Common myeloid progenitor, CD34-positive (primary cell): ENCODE data around the gene BMPER.

ENCODE experiments used
- CTCF ChIA-PET: fragments of 350-600 bp; sonication (Branson Sonifier 250); formaldehyde crosslinking; loops from one replicate; lab custom pipeline; 2021; ENCODE audit warnings: antibody characterized with exemption; lab: Charles Lee
- POLR2A ChIA-PET: fragments of 350-600 bp; sonication (Branson Sonifier 250); formaldehyde crosslinking; loops from one replicate; lab custom pipeline; 2021; ENCODE audit warnings: antibody characterized with exemption; lab: Charles Lee
- DNase-seq, 3 donors: peaks; one replicate each; pipeline versions ENCODE4 v3.0.0 to v3.0.0-alpha.2; 2013
- H3K27ac ChIP-seq, 2 experiments: 1 replicate in 1 of 2; 2 replicates in 1 of 2; pipeline ENCODE4 v1.7.0; 2013; ENCODE audit warnings: inconsistent platforms in 2 of 2, low read length in 2 of 2, mild to moderate bottlenecking in 2 of 2, low read depth in 1 of 2, moderate library complexity in 1 of 2; ENCODE audit not compliant: severe bottlenecking in 2 of 2, insufficient read depth in 1 of 2, poor library complexity in 1 of 2
- H3K27me3 ChIP-seq, 5 experiments: replicated peaks in 2 of 5; 1 replicate in 3 of 5; 2 replicates in 2 of 5; pipeline versions ENCODE4 v1.6.1 to v1.7.0; 2013; ENCODE audit warnings: low read length in 4 of 5, mild to moderate bottlenecking in 2 of 5, moderate library complexity in 2 of 5, inconsistent platforms in 1 of 5; ENCODE audit not compliant: insufficient read depth in 5 of 5, control insufficient read depth in 4 of 5
- H3K36me3 ChIP-seq, 4 experiments: 1 replicate in 2 of 4; 2 replicates in 2 of 4; pipeline versions ENCODE4 v1.6.1 to v1.7.0; 2013; ENCODE audit warnings: low read length in 3 of 4, control low read depth in 1 of 4, mild to moderate bottlenecking in 1 of 4; ENCODE audit not compliant: control insufficient read depth in 4 of 4, insufficient read depth in 4 of 4
- H3K4me1 ChIP-seq, 4 experiments: 1 replicate in 3 of 4; 2 replicates in 1 of 4; pipeline versions ENCODE4 v1.6.1 to v1.7.1; 2013; ENCODE audit warnings: low read length in 3 of 4, mild to moderate bottlenecking in 3 of 4, control low read depth in 1 of 4, inconsistent platforms in 1 of 4, moderate library complexity in 1 of 4; ENCODE audit not compliant: control insufficient read depth in 4 of 4, insufficient read depth in 4 of 4; ENCODE audit errors: control extremely low read depth in 1 of 4
- H3K4me3 ChIP-seq, 7 experiments: 1 replicate in 4 of 7; 2 replicates in 3 of 7; pipeline versions ENCODE4 v1.5.1 to v1.7.0; 2013; ENCODE audit warnings: mild to moderate bottlenecking in 7 of 7, low read length in 6 of 7, moderate library complexity in 6 of 7, inconsistent platforms in 2 of 7, low read depth in 2 of 7, control low read depth in 1 of 7; ENCODE audit not compliant: insufficient read depth in 4 of 7, control insufficient read depth in 1 of 7; ENCODE audit errors: extremely low read depth in 1 of 7
- H3K9me3 ChIP-seq, 5 experiments: 1 replicate in 4 of 5; 2 replicates in 1 of 5; pipeline versions ENCODE4 v1.6.1 to v1.7.1; 2013; ENCODE audit warnings: low read length in 4 of 5, mild to moderate bottlenecking in 2 of 5, inconsistent platforms in 1 of 5, low read depth in 1 of 5, moderate library complexity in 1 of 5; ENCODE audit not compliant: control insufficient read depth in 4 of 5, insufficient read depth in 2 of 5; ENCODE audit errors: control extremely low read depth in 1 of 5
- WGBS: methylation state at CpG from one replicate; pipeline ENCODE4 v1.1.5; 2013; ENCODE audit not compliant: insufficient coverage; 5-methylcytosine and 5-hydroxymethylcytosine counted together

The BMPER gene

DNA sequence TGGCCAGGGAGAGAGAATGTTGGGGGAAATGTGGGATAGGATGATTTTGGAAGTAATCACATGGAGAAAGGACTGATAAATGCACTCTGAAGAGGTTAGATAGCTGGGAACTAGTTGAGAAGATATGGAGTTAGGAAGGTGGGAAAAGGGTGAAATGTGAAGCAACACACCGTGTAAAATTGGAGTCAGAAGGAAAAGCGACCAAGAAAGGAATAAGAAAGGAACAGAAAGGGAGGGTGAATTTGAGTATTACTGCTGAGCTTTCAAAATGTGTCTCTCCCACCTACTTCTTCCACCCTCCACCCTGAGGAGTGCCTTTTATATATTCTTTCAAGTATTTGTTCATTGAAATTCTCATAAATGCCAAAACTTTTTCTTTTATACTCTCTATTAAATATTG, 171.8 kb downstream of the BMPER start:
- no peaks in the 10 kb centered on the region for H3K9me3 ChIP-seq
- ChIA-PET CTCF (no interaction called here), POLR2A (no interaction called here)
- no peak for DNase-seq
- H3K27me3 ChIP-seq = no peaks in the 10 kb centered on the region
- no peak overlapping the region for H3K4me3 ChIP-seq
- no peaks in the 10 kb centered on the region for H3K4me1 ChIP-seq
- H3K36me3 ChIP-seq = no peaks in the 10 kb centered on the region
- WGBS = no CpG with 5 or more reads among the region's 2 CpGs
- H3K27ac ChIP-seq = no peak overlapping the region

DNA sequence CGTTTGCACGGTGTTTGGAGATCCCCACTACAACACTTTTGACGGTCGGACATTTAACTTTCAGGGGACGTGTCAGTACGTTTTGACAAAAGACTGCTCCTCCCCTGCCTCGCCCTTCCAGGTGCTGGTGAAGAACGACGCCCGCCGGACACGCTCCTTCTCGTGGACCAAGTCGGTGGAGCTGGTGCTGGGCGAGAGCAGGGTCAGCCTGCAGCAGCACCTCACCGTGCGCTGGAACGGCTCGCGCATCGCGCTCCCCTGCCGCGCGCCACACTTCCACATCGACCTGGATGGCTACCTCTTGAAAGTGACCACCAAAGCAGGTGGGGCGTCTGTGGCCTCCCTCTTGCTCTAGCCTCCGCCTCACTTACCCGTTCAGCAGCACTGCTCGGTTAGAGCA, 173.5 kb downstream of the BMPER start:
- Histone ChIP-seq H3K27ac (no peak overlapping the region), H3K9me3 (no peaks in the 10 kb centered on the region), H3K4me3 (no peak overlapping the region), H3K27me3 (no peaks in the 10 kb centered on the region), H3K4me1 (no peaks in the 10 kb centered on the region), H3K36me3 (no peaks in the 10 kb centered on the region)
- CTCF ChIA-PET = no interaction called here
- no peak for DNase-seq
- WGBS = 84% methylated on average over 29 of the region's 30 CpGs
- POLR2A ChIA-PET = no interaction called here

DNA sequence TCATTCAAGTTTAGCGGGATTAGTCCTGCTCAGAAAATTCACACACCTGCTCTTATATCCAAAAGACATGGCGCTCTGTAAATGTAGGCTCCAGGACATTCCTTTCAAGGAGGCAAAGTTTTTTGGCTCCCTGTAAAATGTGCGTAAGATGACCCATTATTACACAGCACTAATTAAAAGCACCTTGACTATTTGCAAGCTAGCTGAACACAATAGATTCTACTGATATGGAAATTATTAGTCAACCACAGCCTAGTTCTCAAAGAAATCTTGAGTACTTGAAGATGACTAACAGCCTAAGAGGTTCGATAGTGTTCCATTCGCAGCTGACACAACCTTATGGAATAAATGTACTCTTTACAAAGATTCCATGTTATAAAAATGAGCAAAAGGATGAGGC, 175.2 kb downstream of the BMPER start:
- no peaks in the 10 kb centered on the region for H3K9me3 ChIP-seq
- H3K4me3 ChIP-seq = no peak overlapping the region
- H3K4me1 ChIP-seq = no peaks in the 10 kb centered on the region
- H3K36me3 ChIP-seq = no peaks in the 10 kb centered on the region
- H3K27ac ChIP-seq = no peak overlapping the region
- CTCF ChIA-PET = no interaction called here
- WGBS = 100% methylated on average over 1 of the region's 5 CpGs
- POLR2A ChIA-PET = no interaction called here
- H3K27me3 ChIP-seq = no peaks in the 10 kb centered on the region
- DNase-seq = no peak

DNA sequence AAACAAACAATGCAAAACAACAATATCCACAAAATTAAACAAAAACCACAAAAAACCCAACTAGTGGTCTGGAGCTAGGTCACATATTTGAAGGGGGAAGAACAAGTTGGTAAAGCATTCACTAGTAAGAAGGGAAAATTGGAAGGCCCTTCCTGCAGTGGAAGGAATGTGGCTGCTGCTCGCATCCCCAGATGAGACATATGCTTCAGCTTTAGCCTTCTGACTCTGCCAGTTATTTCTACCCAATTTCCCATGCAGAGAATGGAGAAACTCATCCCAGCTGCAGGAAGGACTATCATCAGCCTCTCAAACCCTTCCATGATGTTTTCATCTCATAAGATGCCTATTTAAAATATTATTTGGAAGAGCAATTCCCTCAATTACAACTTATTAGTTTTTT, 176.6 kb downstream of the BMPER start:
- no peaks in the 10 kb centered on the region for H3K36me3 ChIP-seq
- no peaks in the 10 kb centered on the region for H3K9me3 ChIP-seq
- POLR2A ChIA-PET = no interaction called here
- H3K4me3 ChIP-seq = no peak overlapping the region
- no peak for DNase-seq
- no peak overlapping the region for H3K27ac ChIP-seq
- H3K4me1 ChIP-seq = no peaks in the 10 kb centered on the region
- WGBS = 100% methylated on average over 1 of the region's 1 CpG
- H3K27me3 ChIP-seq = no peaks in the 10 kb centered on the region
- CTCF ChIA-PET = no interaction called here

DNA sequence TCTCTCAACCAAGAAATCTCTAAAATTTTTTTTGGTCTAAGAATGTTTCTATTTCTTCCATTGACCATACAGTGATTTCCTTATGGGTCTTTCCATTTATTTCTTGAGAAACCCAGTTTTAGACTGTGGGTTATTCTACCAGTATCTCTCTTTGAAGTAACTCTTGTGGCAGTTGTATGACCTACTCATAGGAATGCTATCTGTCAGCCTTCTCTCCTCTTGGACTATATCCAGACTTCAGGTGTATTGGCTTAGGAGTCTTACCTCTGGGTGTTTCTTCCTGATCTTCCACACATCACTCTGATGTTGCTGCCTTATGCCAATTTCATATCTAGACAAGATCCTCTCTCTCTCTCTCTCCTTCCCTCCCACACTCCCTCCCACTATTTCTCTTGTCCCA, 178.1 kb downstream of the BMPER start:
- CTCF ChIA-PET = no interaction called here

DNA sequence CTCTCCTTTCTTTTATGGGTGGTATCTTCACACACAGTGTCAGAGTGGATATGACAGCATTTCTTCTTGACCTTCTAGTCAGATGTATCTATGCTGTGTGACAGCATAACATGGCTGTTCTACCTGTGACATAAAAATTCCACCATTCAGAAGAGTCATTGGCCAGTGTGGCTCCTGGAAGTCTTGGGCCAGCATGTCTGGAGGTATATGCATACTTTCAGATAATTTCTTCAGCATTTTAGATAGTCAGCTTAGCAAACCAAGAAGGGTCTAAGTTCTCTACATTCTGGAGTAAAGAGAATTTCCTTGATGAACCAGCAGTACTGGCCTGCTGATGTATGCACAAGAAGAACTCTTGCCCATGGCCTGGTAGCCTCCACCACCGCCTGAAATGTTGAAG, 179.3 kb downstream of the BMPER start:
- Histone ChIP-seq H3K4me1 (no peaks in the 10 kb centered on the region), H3K27ac (no peak overlapping the region), H3K27me3 (no peaks in the 10 kb centered on the region), H3K9me3 (no peaks in the 10 kb centered on the region), H3K4me3 (no peak overlapping the region), H3K36me3 (no peaks in the 10 kb centered on the region)
- POLR2A ChIA-PET = no interaction called here
- DNase-seq = no peak
- CTCF ChIA-PET = no interaction called here
- WGBS = 100% methylated on average over 1 of the region's 1 CpG

More for the DNA sequence above, 178.1 kb downstream of the BMPER start:
- no peaks in the 10 kb centered on the region for H3K9me3 ChIP-seq
- H3K27ac ChIP-seq = no peak overlapping the region
- H3K4me1 ChIP-seq = no peaks in the 10 kb centered on the region
- no peak overlapping the region for H3K4me3 ChIP-seq
- POLR2A ChIA-PET = interaction anchor here (0.7 kb wide), 1 partner anchor 14 kb away, joined by 5 read pairs; no protein-coding TSS in a partner anchor
- H3K36me3 ChIP-seq = no peaks in the 10 kb centered on the region
- no peaks in the 10 kb centered on the region for H3K27me3 ChIP-seq
- no peak for DNase-seq

DNA sequence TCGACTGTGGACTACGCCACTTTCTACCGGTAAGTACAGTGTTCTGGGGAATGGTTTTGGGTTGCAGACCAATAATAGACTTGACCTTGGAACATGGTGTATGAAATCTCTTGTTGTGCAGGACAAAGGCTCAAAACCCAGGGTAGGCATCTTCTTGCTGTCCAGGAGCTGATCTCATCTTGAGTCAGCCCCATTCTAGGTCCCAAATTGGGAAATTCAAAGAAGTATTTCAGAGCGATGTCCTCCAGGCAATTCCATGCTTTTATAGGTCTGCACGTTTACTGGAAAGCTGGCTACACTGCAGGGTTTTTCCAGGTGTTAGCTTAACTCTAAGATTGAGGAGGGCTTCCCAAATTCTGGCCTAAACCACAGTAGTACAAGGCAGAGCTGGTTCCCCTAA, 180.7 kb downstream of the BMPER start:
- H3K4me1 ChIP-seq = no peaks in the 10 kb centered on the region
- no peak overlapping the region for H3K4me3 ChIP-seq
- ChIA-PET POLR2A (no interaction called here), CTCF (interaction anchor here (1.5 kb wide), 1 partner anchor 10 kb away, joined by 7 read pairs; no protein-coding TSS in a partner anchor)
- no peak for DNase-seq
- no peak overlapping the region for H3K27ac ChIP-seq
- H3K36me3 ChIP-seq = no peaks in the 10 kb centered on the region
- WGBS = 98% methylated on average over 5 of the region's 5 CpGs
- peaks cover 0 to 4% (median 0%) of the 10 kb centered on the region in 5 experiments for H3K27me3 ChIP-seq
- H3K9me3 ChIP-seq = no peaks in the 10 kb centered on the region
